GM18867 (cell line): ENCODE data around the gene ENTPD2.
"Not testable (repeated sequence)": the region's sequence is repeated elsewhere in the genome, so short reads cannot be mapped to it uniquely, and the experiment has no call there.

Source experiments
- ATAC-seq: cut with Tn5 transposase; IDR thresholded peaks from one replicate; pipeline ENCODE4 v1.9.1; 2021; ENCODE audit warnings: mild to moderate bottlenecking, moderate library complexity; ENCODE audit not compliant: unreplicated experiment

The ENTPD2 gene

DNA sequence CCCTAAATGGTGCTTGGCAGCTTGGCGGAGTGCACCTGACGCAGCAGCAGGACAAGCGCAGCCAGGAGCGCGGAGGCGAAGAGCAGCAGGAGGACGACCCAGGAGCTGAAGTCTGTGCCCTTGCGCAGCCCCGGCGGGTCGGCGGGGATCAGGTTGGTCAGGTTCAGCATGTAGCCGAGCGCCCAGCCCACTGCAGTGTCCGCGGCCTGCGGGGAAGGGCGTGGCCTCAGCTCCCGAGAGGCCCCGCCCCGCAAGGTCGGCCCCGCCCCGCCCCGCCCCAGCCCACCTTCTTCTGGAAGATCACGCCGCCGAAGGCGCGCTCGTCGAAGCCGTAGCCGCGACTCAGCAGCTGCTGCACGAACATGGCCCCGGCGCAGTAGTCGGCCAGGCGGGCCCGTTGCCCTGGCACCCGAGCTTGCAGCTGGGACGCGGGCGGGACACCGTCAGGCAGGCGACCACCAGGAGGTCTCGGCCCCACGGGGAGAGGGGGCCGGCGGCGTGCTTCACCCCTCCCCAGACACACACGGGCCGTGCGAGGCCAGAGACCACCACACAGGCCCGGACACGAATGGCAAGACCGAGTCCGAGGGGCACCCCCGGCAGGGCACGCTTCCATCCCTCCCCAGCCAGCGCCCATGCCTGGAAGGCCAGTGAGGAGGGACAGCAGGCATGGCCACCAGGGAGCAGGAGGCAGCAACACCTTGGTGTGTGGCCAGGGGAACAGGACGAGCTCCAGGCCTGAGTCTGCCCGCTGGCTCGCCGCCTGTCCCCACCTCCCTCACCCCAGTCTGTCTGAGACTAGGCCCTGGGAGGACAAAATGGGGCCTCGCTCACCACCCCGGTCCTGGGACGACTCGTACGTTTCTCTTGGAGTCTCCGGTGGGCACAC is 5.0 kb downstream of the ENTPD2 start:
- no peak for ATAC-seq

- ATAC-seq, result peak; percentile 41
Observed at GRCh38 chr9:137046088-137046787, 7.6 kb downstream of the ENTPD2 start, which contains the start of gene NPDC1. NPDC1 (minus strand) TSS chr9:137046177; CDS start chr9:137045989, 188 bp downstream.

DNA sequence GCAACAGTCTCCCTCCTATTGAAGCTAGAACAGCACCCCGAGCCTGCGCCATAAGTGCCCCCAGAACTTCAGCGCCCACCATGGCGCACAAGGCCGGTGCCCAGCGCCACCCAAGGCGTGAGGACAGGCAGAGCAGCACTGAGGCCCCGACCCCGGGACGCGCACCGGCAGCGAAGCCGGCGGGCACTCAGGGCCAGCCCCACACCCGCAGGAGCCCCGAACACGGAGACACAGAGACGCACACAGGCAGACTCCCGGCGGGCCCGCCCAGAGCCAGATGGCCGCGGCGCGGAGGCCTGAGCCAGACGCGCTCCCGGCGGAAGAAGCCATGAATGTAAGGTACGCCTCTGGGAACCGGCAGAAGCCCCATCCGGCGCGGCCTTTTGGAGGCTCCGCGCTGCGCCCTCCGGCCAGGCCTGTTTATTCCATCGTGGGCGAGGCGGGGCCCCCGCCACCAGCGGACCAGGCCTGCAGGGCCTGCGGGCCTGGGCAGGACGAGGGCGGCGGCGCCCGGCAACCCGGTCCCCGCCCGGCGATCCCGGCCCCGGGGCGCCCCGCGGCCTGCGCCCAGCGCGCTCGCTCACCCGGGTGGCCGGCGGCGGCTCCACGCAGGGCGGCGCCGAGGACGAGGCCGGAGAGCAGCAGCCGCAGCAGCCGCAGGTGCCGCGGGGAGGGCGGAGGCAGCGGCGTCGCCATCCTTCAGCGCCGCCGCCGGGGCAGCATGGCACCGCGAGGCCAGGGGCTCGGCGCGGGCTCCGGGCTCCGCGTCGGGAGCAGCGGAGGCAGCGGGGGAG is 8.4 kb downstream of the ENTPD2 start:
- ATAC-seq, result no peak

DNA sequence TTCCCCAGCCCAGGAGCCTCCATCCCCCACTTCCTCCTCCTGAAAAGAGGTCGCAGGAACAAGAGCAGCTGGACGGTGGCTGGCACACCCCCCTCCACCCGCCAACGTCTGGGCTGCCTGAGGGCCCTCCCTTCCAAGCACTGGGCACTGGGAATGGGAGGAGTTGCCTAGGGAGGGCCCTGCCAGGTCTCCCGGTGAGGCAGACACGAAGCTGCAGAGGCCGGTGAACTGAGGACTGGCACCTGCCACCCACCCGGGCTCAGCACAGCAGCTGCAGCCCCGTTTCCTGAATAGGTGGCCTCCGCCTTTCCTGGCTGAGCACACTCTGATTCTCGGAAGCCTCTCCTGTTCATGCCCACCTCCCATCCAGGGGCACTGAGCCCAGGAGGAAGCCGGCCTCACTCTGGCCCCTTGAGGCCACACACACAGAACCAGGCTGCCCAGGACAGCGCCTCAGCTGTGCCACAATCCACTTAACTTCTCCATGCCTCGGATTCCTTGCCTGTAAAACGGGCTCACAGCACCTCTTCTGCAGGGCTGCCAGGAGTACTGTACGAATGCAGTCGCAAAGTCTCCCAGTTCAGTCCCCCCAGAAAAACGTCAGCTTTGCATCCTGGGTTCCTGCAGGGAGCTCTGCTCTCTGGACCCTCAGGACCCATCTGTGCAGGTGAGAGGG is 9.2 kb downstream of the ENTPD2 start:
- ATAC-seq, result no peak

DNA sequence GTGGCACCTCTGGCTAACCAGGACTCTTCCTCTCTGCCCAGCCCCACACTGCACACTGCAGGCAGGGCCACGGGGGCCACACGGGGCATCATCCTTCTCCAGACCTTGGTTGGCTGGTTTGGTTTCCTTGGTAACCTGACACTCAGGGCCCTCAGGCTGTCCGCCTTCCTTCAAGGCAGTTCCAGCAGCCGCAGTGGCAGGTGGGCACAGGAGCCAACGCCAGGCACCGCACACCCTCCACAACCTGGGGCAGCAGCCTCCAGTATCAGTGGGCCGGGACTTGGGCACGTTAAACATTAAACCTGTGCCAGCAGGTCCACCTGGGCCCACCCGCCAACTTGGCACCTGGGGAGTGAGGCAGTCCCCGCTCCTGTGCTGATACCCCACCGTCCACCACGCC is 9.8 kb downstream of the ENTPD2 start:
- no peak for ATAC-seq

GRCh38 chr9:137042751-137043727 is 10.8 kb downstream of the ENTPD2 start:
- no peak for ATAC-seq

GRCh38 chr9:137041124-137041523 is 12.7 kb downstream of the ENTPD2 start:
- ATAC-seq, result no peak

- no peak for ATAC-seq
Observed at GRCh38 chr9:137040568-137040967, 13.3 kb downstream of the ENTPD2 start.

DNA sequence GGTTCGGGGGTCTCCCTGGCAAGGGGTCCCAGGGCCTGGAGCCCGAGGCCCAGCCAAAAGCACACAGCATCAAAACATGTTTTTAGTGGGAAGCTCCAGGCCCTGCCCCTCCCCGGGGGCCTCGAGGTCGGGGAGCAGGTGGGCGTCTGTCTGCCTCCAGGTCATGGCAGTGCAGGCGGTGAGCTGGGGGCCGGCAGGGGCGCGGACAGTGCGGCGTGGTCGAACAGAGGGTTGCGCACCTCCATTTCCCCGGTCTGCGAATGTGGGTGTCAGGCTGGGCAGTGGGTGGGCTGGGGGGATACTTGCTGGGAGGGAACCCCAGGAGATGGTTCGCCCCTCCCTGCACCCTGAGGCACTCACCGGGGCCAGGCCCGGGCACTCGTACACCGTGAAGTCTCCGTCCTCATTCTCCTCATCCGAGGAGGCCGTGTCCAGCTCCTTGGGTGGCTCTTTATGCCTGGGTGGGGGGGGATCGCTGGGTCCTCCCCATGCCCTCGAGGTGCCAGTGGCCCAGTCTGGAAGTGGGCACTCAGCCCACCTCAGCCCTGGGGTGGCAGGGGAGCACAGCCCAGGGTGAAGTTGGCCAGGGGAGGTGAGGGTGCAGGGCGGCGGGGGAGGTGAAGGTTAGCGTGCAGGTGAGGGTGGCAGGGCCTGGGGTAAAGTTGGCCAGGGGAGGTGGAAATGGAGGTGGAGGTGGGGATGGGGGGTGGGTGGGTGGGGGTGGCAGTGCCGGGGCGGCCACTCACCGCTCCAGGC is 14.1 kb downstream of the ENTPD2 start:
- no peak for ATAC-seq

GRCh38 chr9:137038916-137039315 is 14.9 kb downstream of the ENTPD2 start:
- ATAC-seq, result no peak

- no peak for ATAC-seq
Observed at GRCh38 chr9:137037483-137037882, 16.4 kb downstream of the ENTPD2 start.

GRCh38 chr9:137037035-137037434 is 16.8 kb downstream of the ENTPD2 start:
- no peak for ATAC-seq

- no peak for ATAC-seq
Observed at GRCh38 chr9:137035937-137036336, 17.9 kb downstream of the ENTPD2 start.

DNA sequence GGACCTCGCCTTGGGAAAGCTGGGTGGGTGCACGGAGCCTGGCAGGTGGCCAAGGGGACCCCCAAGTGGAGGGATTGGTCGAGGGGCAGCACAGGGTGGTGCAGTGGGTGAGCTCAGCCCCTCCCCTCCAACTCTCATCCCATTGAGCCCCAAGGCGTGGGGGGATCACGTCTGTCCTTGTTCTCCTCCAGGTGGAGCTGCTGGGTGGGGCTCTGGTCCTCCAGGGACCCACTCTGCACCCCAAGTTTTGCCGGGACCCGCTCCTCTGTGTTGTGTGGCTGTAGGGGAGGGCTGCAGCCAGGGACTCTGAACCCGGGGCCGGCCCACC is 18.4 kb downstream of the ENTPD2 start:
- no peak for ATAC-seq

DNA sequence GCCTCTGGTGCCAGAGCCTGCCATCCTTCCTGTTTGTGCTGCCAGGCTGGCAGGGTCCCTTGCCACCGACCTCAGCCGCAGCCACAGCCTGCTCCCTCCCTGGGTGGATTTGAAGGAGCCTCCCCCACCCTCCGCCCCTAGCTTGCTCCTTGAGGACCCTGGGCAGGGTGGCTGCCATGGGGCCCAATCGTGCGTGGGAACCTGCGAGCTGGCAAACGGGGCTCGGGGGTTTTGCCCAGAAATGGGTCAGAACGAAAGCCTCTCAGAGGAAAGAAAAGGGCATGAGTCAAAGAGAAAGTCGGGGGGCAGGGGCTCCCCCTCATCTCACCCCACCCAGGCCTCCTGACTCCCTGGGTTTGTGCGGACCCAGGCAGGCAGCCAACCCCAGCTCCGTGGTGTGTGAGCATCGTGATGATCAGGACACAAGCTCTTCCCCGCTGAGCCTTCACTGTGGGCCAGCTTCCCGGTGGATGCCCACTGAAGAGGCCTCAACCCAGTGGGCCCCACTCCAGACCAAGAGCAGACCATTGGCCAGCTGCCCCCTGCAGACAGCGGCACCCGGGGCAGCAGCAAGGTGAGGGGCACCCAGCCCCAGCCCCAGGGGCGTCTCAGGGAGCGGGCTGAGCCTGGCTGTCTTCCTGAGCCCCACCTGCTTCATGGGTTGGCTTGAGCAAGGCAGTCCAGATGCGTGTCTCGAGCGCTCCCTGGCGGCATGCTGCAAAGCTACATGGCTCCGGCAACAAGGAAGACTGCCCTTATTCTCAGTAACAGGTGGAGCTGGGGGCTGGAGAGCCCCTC is 19.0 kb downstream of the ENTPD2 start:
- peak; percentile 52 for ATAC-seq

DNA sequence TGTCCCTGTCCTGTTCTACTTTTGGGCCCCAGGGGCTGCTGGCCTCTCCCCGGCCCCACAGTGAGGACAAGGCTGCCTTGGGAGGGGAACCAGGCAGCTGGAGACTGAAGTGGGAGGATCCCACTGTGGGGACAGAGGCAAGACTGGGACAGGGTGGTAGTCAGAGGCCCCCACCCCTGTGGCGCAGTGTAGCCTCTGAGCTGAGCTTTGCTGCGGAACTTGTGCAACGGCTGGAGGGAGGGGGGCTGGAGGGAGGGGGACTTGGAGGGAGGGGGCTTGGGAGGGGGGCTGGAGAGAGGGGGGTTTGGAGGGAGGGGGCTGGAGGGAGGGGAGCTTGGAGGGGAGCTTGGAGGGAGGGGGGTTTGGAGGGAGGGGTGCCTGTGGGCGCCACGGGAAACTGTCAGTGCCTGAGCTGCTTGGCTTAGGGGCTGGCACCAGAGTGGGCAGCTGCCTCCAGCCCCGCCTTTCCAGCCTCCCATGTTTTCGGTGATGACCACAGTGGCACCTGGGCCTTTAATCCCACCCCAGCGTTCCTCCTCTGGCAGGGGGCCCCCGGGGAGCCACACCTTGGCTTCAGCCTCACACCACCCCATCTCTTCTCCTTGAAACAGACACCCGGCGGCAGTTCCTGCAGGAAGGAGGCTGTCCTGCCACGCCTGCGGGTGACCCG is 19.7 kb downstream of the ENTPD2 start:
- ATAC-seq, result no peak

DNA sequence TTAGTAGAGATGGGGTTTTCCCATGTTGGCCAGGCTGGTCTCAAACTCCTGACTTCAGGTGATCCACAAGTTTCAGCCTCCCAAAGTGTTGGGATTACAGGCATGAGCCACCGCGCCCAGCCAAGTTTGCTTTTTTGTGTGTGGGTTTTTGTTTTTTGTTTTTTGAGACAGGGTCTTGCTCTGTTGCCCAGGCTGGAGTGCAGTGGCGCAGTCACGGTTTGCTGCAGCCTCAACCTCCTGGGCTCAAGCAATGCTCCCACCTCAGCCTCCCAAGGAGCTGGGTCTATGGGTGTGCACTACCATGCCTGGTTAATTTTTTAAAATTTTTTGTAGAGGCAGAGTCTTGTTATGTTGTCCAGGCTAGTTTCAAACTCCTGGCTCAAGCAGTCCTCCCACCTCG is 20.4 kb downstream of the ENTPD2 start:
- ATAC-seq, result not testable (repeated sequence)

- no peak for ATAC-seq
Observed at GRCh38 chr9:137032858-137033257, 21.0 kb downstream of the ENTPD2 start.
